NCI-H2171 (cell line): Measurements from ENCODE around the gene DMRT3.

Source experiments
- DNase-seq: peaks from one replicate; lab custom pipeline; 2025; lab: John Stamatoyannopoulos, UW

The DMRT3 gene

GRCh38 chr9:1002678-1003077 is 26.2 kb downstream of the DMRT3 start:
- DNase-seq = no peak

GRCh38 chr9:1005043-1005667 is 28.7 kb downstream of the DMRT3 start:
- no peak for DNase-seq

- no peak for DNase-seq
Measured at GRCh38 chr9:1007312-1007711, 30.9 kb downstream of the DMRT3 start.

- DNase-seq = no peak
Measured at GRCh38 chr9:1008216-1008615, 31.8 kb downstream of the DMRT3 start.

GRCh38 chr9:1009101-1009707 is 32.7 kb downstream of the DMRT3 start:
- peak; percentile 77 for DNase-seq

- no peak for DNase-seq
Measured at GRCh38 chr9:1013021-1013420, 36.6 kb downstream of the DMRT3 start.

- DNase-seq = no peak
Measured at GRCh38 chr9:1014225-1014624, 37.8 kb downstream of the DMRT3 start.

GRCh38 chr9:1014640-1015039 is 38.2 kb downstream of the DMRT3 start:
- DNase-seq = no peak

- no peak for DNase-seq
Measured at GRCh38 chr9:1018121-1018520, 41.7 kb downstream of the DMRT3 start.

- no peak for DNase-seq
Measured at GRCh38 chr9:1024112-1024511, 47.7 kb downstream of the DMRT3 start.

GRCh38 chr9:1025131-1025530 is 48.7 kb downstream of the DMRT3 start:
- no peak for DNase-seq

GRCh38 chr9:1026219-1026618 is 49.8 kb downstream of the DMRT3 start:
- no peak for DNase-seq

- no peak for DNase-seq
Measured at GRCh38 chr9:1028501-1029190, 52.2 kb downstream of the DMRT3 start.

GRCh38 chr9:1031951-1032601 is 55.6 kb downstream of the DMRT3 start:
- DNase-seq = no peak

GRCh38 chr9:1034271-1034670 is 57.8 kb downstream of the DMRT3 start:
- DNase-seq = no peak

GRCh38 chr9:1039589-1039988 is 63.1 kb downstream of the DMRT3 start:
- DNase-seq = no peak
